Jurkat, Clone E6-1 (cell line): Measurements from ENCODE around the gene PNPLA1.

Experiments
- DNase-seq: peaks from one replicate; pipeline ENCODE4 v3.0.0-alpha.2; 2011; ENCODE audit warnings: low read depth, low spot score
- H3K4me3 ChIP-seq: 2 replicates; pipeline ENCODE4 v1.5.1; 2011; ENCODE audit warnings: mild to moderate bottlenecking, low read length, control low read depth, moderate library complexity

The PNPLA1 gene

GRCh38 chr6:36244641-36245280 is 25.1 kb upstream of the PNPLA1 start:
- H3K4me3 ChIP-seq = no peak overlapping the region
- DNase-seq = no peak

GRCh38 chr6:36245572-36246061 is 24.2 kb upstream of the PNPLA1 start:
- DNase-seq = no peak
- no peak overlapping the region for H3K4me3 ChIP-seq

GRCh38 chr6:36246506-36247268 is 23.2 kb upstream of the PNPLA1 start:
- no peak for DNase-seq
- H3K4me3 ChIP-seq = no peak overlapping the region

GRCh38 chr6:36247693-36248092 is 22.2 kb upstream of the PNPLA1 start:
- DNase-seq = no peak

GRCh38 chr6:36248980-36249379 is 20.9 kb upstream of the PNPLA1 start:
- no peak overlapping the region for H3K4me3 ChIP-seq
- no peak for DNase-seq

More at GRCh38 chr6:36247693-36248092, 22.2 kb upstream of the PNPLA1 start:
- H3K4me3 ChIP-seq = no peak overlapping the region

- DNase-seq = no peak
- no peak overlapping the region for H3K4me3 ChIP-seq
Observed at GRCh38 chr6:36249536-36249935, 20.3 kb upstream of the PNPLA1 start.

GRCh38 chr6:36252005-36252404 is 17.9 kb upstream of the PNPLA1 start:
- H3K4me3 ChIP-seq = no peak overlapping the region
- no peak for DNase-seq

- H3K4me3 ChIP-seq = no peak overlapping the region
- no peak for DNase-seq
Observed at GRCh38 chr6:36263390-36264000, 6.4 kb upstream of the PNPLA1 start.

GRCh38 chr6:36265744-36266143 is 4.1 kb upstream of the PNPLA1 start:
- no peak overlapping the region for H3K4me3 ChIP-seq
- no peak for DNase-seq

GRCh38 chr6:36266913-36267644 is 2.8 kb upstream of the PNPLA1 start:
- no peak for DNase-seq
- no peak overlapping the region for H3K4me3 ChIP-seq

GRCh38 chr6:36267731-36268477 is 2.0 kb upstream of the PNPLA1 start:
- no peak overlapping the region for H3K4me3 ChIP-seq
- DNase-seq = no peak

- DNase-seq = no peak
- H3K4me3 ChIP-seq = no peak overlapping the region
Observed at GRCh38 chr6:36268478-36269275, 1.2 kb upstream of the PNPLA1 start.

GRCh38 chr6:36272234-36272633 is 2.4 kb downstream of the PNPLA1 start:
- no peak for DNase-seq
- no peak overlapping the region for H3K4me3 ChIP-seq

- H3K4me3 ChIP-seq = no peak overlapping the region
- DNase-seq = no peak
Observed at GRCh38 chr6:36273067-36273466, 3.2 kb downstream of the PNPLA1 start.

GRCh38 chr6:36273802-36274514 is 4.1 kb downstream of the PNPLA1 start:
- no peak for DNase-seq
- H3K4me3 ChIP-seq = no peak overlapping the region

GRCh38 chr6:36276581-36277536 is 7.0 kb downstream of the PNPLA1 start:
- DNase-seq = no peak
- H3K4me3 ChIP-seq = no peak overlapping the region
